ENCODE data around the gene FKBP10.
"Not testable (repeated sequence)": the region's sequence is repeated elsewhere in the genome, so short reads cannot be mapped to it uniquely, and the experiment has no call there.

The FKBP10 gene, protein sequence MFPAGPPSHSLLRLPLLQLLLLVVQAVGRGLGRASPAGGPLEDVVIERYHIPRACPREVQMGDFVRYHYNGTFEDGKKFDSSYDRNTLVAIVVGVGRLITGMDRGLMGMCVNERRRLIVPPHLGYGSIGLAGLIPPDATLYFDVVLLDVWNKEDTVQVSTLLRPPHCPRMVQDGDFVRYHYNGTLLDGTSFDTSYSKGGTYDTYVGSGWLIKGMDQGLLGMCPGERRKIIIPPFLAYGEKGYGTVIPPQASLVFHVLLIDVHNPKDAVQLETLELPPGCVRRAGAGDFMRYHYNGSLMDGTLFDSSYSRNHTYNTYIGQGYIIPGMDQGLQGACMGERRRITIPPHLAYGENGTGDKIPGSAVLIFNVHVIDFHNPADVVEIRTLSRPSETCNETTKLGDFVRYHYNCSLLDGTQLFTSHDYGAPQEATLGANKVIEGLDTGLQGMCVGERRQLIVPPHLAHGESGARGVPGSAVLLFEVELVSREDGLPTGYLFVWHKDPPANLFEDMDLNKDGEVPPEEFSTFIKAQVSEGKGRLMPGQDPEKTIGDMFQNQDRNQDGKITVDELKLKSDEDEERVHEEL

DNA sequence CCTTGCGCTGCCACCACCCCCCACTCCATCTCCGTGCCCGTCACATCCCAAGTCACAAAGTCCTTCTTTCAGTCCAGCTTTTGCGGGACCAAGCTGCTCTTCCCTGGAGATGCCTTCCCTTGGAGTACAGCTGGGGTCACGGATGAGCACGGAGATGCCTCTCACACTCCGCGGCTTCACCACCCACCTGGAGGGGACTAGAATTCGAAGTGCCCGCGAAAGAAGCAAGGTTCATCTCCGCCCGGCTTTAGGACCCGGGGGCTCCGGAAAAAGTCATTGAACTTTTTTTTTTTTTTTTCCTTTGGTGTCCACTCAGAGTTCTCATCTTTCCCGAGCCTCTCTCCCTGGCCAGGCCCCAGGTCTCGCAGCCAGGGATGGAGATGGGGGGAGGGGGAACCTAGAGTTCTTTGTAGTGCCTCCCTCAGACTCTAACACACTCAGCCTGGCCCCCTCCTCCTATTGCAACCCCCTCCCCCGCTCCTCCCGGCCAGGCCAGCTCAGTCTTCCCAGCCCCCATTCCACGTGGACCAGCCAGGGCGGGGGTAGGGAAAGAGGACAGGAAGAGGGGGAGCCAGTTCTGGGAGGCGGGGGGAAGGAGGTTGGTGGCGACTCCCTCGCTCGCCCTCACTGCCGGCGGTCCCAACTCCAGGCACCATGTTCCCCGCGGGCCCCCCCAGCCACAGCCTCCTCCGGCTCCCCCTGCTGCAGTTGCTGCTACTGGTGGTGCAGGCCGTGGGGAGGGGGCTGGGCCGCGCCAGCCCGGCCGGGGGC lies at the start of gene FKBP10:
TSS of gene FKBP10 (plus strand) at position 624 of the 771 bp plus-strand sequence. CDS start at position 655, 31 bp downstream.
- DNase-seq = peak; percentile 16

DNA sequence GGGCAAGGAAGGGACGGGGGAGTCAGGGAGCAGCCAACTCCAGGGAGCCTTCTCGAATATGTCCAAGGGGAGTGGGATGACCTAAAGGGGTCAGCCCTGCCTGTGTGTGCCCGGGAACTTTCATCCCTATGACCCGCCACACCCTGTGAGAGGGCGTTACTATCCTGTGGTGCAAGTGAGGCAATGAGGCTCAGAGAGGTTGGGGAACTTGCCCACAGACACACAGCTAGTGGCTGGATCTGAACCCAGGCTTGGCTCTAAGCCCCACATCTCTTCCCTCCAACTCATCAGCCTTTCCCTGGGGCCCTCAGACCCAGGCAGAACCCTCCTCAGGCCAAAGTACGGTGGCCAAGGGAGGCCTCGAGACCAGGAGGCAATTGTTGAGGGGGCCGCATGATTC lies 49.5 kb upstream of the FKBP10 start:
- no peak for DNase-seq

GRCh38 chr17:41766135-41766534 lies 46.7 kb upstream of the FKBP10 start:
- no peak for DNase-seq

- no peak for DNase-seq
Observed at GRCh38 chr17:41767324-41768042, 45.3 kb upstream of the FKBP10 start.

DNA sequence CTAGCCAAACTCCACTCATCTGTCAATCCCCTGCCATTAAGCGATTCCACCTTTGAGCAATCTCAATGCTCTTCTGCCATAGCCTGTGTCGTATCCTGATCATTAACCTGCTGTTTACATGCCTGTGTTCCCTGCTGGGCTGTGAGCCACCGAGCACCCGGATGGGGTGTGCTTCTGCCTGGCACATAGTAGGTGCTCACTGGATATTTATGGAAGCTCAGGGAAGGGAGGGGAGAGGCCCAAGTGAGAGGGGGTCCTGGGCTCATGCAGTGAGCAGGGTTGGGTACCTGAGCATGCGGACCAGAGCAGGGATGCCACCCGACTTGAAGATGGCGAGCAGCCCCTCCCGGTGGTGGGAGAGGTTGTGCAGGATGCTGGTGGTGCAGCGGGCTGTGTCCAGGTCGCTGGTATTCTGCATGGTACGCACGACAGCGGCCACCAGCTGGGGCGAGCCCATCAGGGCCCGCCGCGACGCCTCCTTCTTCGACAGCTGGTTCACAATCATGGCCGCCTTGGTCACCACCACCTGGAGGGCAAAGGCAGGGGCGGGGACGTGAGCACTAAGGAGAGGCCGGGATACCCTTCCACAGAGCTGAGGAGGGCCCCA lies 44.0 kb upstream of the FKBP10 start:
- no peak for DNase-seq

GRCh38 chr17:41769346-41769862 lies 43.4 kb upstream of the FKBP10 start:
- no peak for DNase-seq

- no peak for DNase-seq
Observed at GRCh38 chr17:41769985-41770384, 42.8 kb upstream of the FKBP10 start.

DNA sequence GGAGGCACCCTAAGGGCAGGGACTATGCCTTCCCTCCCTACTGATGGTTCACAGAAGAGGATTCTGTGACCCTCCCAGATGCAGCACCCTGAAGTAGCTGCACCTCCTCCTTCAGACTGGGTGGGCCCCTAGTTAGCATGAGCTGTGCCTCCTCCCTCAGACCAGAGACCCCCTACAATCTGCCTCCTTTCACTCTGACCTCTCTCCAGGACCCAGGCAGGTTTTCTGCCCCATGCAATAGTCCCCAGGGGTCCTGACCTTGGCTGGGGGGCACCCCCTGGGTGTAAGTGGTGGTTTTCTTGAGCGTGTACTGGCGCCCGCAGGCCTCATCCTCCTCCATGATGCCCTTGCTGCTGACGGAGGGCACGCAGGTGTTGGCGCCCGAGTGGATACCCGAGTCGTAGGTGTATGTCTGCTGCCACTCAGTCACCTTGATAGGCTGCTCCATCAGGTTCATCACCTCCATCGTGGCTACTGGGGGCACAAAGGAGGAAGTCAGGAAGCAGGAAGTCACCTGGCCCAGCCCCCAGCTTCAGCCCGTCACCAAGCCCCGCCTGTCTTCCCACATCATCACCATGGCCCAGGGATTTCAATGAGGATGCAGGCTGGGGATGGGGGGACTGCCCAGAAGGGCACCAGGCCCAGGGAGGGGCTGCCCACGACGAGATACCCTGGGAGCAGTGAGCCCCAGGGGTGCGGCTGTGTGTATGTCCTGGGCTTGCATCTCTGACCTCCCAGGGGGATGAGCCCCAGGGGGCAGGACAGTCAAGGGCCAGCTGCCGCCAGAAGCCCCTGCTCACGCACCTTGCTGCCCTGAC lies 41.2 kb upstream of the FKBP10 start:
- DNase-seq = no peak

- no peak for DNase-seq
Observed at GRCh38 chr17:41772218-41772585, 40.6 kb upstream of the FKBP10 start.

- DNase-seq = no peak
Observed at GRCh38 chr17:41772586-41773189, 40.1 kb upstream of the FKBP10 start.

GRCh38 chr17:41773190-41773588 lies 39.6 kb upstream of the FKBP10 start:
- no peak for DNase-seq

GRCh38 chr17:41773731-41774193 lies 39.0 kb upstream of the FKBP10 start:
- no peak for DNase-seq

DNA sequence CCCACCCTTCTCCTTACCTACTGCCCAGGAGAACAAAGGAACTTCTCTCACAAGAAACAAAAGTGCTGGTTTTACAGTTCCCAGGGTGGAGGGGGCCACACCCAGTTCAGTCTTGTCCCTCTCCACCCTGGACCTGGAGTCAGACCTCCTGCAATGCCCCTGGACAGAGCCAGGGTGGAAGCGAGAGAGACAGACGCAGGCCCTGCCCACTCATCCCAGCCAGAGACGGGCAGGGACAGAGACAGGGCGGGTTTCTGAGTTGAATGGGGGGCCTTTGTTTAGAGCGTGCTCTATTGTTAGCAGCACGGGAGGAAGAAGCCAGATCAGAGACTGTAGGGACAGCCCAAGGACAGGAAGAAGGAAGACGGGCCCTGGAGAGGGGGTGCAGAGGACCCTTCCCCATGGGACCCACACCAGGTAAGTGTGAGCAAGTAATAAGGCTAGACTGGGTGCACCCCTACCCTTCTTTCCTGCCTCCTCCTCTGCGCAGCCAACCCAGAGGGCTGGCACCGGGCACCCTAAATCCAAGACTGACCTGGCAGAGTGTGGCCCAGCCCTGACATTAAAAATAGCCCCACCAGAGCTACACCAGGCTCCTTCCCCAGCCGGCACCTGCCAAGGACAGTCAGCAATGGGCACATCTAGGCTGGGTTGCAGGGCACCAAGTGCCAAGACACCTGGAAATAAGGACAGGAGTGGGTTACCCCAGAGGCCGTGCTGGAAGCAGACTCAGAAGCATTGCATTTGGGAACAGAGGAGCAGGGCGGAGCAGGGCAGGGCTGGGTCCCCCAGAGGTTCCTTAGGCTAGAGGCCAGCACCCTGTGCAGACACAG lies 37.2 kb upstream of the FKBP10 start:
- DNase-seq = no peak

GRCh38 chr17:41776262-41776900 lies 36.4 kb upstream of the FKBP10 start:
- not testable (repeated sequence) for DNase-seq

GRCh38 chr17:41777157-41777573 lies 35.6 kb upstream of the FKBP10 start:
- DNase-seq = peak; percentile 67

GRCh38 chr17:41777574-41778188 lies 35.1 kb upstream of the FKBP10 start:
- DNase-seq = peak; percentile 93

DNA sequence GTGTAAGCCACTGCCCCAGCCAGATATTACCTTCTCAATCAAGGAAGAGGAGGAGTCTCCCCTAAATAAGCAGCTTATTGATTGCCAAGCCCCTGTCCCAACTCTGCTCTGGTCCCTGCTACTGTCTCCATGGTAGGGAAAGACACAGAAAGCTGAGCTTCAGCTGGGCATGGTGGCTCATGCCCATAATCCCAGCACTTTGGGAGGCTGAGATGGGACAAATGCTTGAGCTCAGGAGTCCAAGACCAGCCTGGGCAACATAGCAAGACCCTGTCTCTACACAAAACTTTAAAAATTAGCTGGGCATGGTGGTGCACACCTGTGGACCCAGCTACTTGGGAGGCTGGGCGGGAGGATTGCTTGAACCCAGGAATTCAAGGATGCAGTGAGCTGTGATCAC lies 32.9 kb upstream of the FKBP10 start:
- no peak for DNase-seq

- no peak for DNase-seq
Observed at GRCh38 chr17:41781404-41782110, 31.2 kb upstream of the FKBP10 start.
